Activated naive CD8-positive, alpha-beta T cell treated with anti-CD3 and anti-CD28 coated beads, Interleukin-2, amount 10 ng/mL, durations not matched to agents 7 days and 5 days (primary cell): ENCODE data around the gene CALN1. TPM values are rescaled to one million over a fixed set of nuclear protein-coding genes. Genes with fewer than 3 reads are reported as not detected.

Experiments
- ATAC-seq: fragments of 150-1000 bp; cut with Tn5 transposase; one replicate; pipeline ENCODE4 v1.10.0; 2021; ENCODE audit warnings: low read depth, moderate library complexity
- POLR2A ChIA-PET: fragments of 350-600 bp; sonication (Branson Sonifier 250); formaldehyde crosslinking; loops from one replicate; lab custom pipeline; 2021; ENCODE audit warnings: antibody characterized with exemption; lab: Charles Lee
- DNase-seq: peaks from one replicate; pipeline ENCODE4 v3.0.0; 2021
- H3K27ac Mint-ChIP-seq: one replicate; pipeline ENCODE4 v1.8.0; 2022; ENCODE audit warnings: mild to moderate bottlenecking, mixed read lengths
- H3K27me3 Mint-ChIP-seq: one replicate; pipeline ENCODE4 v1.8.0; 2022; ENCODE audit warnings: mild to moderate bottlenecking, moderate library complexity, mixed read lengths
- H3K36me3 Mint-ChIP-seq: one replicate; pipeline ENCODE4 v1.8.0; 2021; ENCODE audit warnings: mild to moderate bottlenecking, mixed read lengths
- H3K4me1 Mint-ChIP-seq: one replicate; pipeline ENCODE4 v1.8.0; 2021; ENCODE audit warnings: mixed read lengths
- H3K4me3 Mint-ChIP-seq: one replicate; pipeline ENCODE4 v1.8.0; 2022; ENCODE audit warnings: mild to moderate bottlenecking, moderate library complexity, mixed read lengths
- H3K9me3 Mint-ChIP-seq: one replicate; pipeline ENCODE4 v1.8.0; 2021; ENCODE audit warnings: mixed read lengths
- total RNA-seq, 2 experiments: library from RNA; stranded (reverse); gene quantifications; one replicate each; pipeline ENCODE4 v1.2.3, GENCODE V29; 2021

The CALN1 gene
- total RNA-seq, 2 experiments from 2014 or later, result not detected

- Mint-ChIP-seq H3K9me3 (peaks cover 2% of the 10 kb centered on the region), H3K4me3 (no peak overlapping the region), H3K27me3 (no peaks in the 10 kb centered on the region), H3K4me1 (no peaks in the 10 kb centered on the region), H3K36me3 (no peaks in the 10 kb centered on the region), H3K27ac (no peak overlapping the region)
- ATAC-seq (no peak), DNase-seq (no peak)
- POLR2A ChIA-PET, result no interaction called here
These were observed 416.0 kb downstream of the CALN1 start for GRCh38 chr7:71996141-71996540.

GRCh38 chr7:71995111-71995510, 417.0 kb downstream of the CALN1 start:
- Mint-ChIP-seq H3K4me1 (no peaks in the 10 kb centered on the region), H3K36me3 (no peaks in the 10 kb centered on the region), H3K27ac (no peak overlapping the region), H3K9me3 (peaks cover 2% of the 10 kb centered on the region), H3K27me3 (no peaks in the 10 kb centered on the region), H3K4me3 (no peak overlapping the region)
- POLR2A ChIA-PET, result no interaction called here
- DNase-seq (no peak), ATAC-seq (no peak)

GRCh38 chr7:71991586-71991985, 420.6 kb downstream of the CALN1 start:
- Mint-ChIP-seq H3K9me3 (peaks cover 3% of the 10 kb centered on the region), H3K4me3 (no peak overlapping the region), H3K4me1 (no peaks in the 10 kb centered on the region), H3K36me3 (no peaks in the 10 kb centered on the region), H3K27me3 (no peaks in the 10 kb centered on the region), H3K27ac (no peak overlapping the region)
- POLR2A ChIA-PET, result no interaction called here
- DNase-seq (no peak), ATAC-seq (no peak)

GRCh38 chr7:71990138-71990462, 422.0 kb downstream of the CALN1 start:
- POLR2A ChIA-PET, result no interaction called here
- no peak overlapping the region for H3K27ac Mint-ChIP-seq
- H3K4me3 Mint-ChIP-seq, result no peak overlapping the region
- peaks cover 2% of the 10 kb centered on the region for H3K9me3 Mint-ChIP-seq
- ATAC-seq (no peak), DNase-seq (no peak)
- no peaks in the 10 kb centered on the region for H3K27me3 Mint-ChIP-seq
- no peaks in the 10 kb centered on the region for H3K36me3 Mint-ChIP-seq
- H3K4me1 Mint-ChIP-seq, result no peaks in the 10 kb centered on the region

GRCh38 chr7:71988201-71988600, 423.9 kb downstream of the CALN1 start:
- POLR2A ChIA-PET, result no interaction called here
- no peak overlapping the region for H3K27ac Mint-ChIP-seq
- H3K4me1 Mint-ChIP-seq, result no peaks in the 10 kb centered on the region
- H3K36me3 Mint-ChIP-seq, result no peaks in the 10 kb centered on the region
- no peak overlapping the region for H3K4me3 Mint-ChIP-seq
- DNase-seq, result no peak
- peaks cover 2% of the 10 kb centered on the region for H3K9me3 Mint-ChIP-seq
- no peak for ATAC-seq
- H3K27me3 Mint-ChIP-seq, result no peaks in the 10 kb centered on the region

- Mint-ChIP-seq H3K27me3 (no peaks in the 10 kb centered on the region), H3K27ac (no peak overlapping the region), H3K9me3 (peaks cover 2% of the 10 kb centered on the region), H3K36me3 (no peaks in the 10 kb centered on the region), H3K4me3 (no peak overlapping the region), H3K4me1 (no peaks in the 10 kb centered on the region)
- DNase-seq (no peak), ATAC-seq (no peak)
- POLR2A ChIA-PET, result no interaction called here
These were observed 424.9 kb downstream of the CALN1 start for GRCh38 chr7:71987200-71987767.

GRCh38 chr7:71984348-71984747, 427.8 kb downstream of the CALN1 start:
- DNase-seq, result no peak
- no peak overlapping the region for H3K27ac Mint-ChIP-seq
- POLR2A ChIA-PET, result no interaction called here
- no peaks in the 10 kb centered on the region for H3K27me3 Mint-ChIP-seq
- no peaks in the 10 kb centered on the region for H3K36me3 Mint-ChIP-seq
- no peaks in the 10 kb centered on the region for H3K9me3 Mint-ChIP-seq
- no peak for ATAC-seq
- no peak overlapping the region for H3K4me3 Mint-ChIP-seq
- H3K4me1 Mint-ChIP-seq, result no peaks in the 10 kb centered on the region

- no peak for DNase-seq
- H3K4me1 Mint-ChIP-seq, result no peaks in the 10 kb centered on the region
- H3K36me3 Mint-ChIP-seq, result no peaks in the 10 kb centered on the region
- no peaks in the 10 kb centered on the region for H3K9me3 Mint-ChIP-seq
- no peaks in the 10 kb centered on the region for H3K27me3 Mint-ChIP-seq
- no peak overlapping the region for H3K27ac Mint-ChIP-seq
- no peak overlapping the region for H3K4me3 Mint-ChIP-seq
- POLR2A ChIA-PET, result no interaction called here
- ATAC-seq, result no peak
These were observed 429.3 kb downstream of the CALN1 start for GRCh38 chr7:71982851-71983250.

GRCh38 chr7:71976645-71977044, 435.5 kb downstream of the CALN1 start:
- Mint-ChIP-seq H3K27me3 (no peaks in the 10 kb centered on the region), H3K27ac (no peak overlapping the region), H3K9me3 (no peaks in the 10 kb centered on the region), H3K4me3 (no peak overlapping the region), H3K36me3 (no peaks in the 10 kb centered on the region), H3K4me1 (no peaks in the 10 kb centered on the region)
- no peak for ATAC-seq
- POLR2A ChIA-PET, result no interaction called here
- DNase-seq, result no peak

GRCh38 chr7:71974611-71975010, 437.5 kb downstream of the CALN1 start:
- no peaks in the 10 kb centered on the region for H3K4me1 Mint-ChIP-seq
- no peaks in the 10 kb centered on the region for H3K9me3 Mint-ChIP-seq
- no peak for ATAC-seq
- no peak overlapping the region for H3K4me3 Mint-ChIP-seq
- DNase-seq, result no peak
- no peak overlapping the region for H3K27ac Mint-ChIP-seq
- H3K36me3 Mint-ChIP-seq, result no peaks in the 10 kb centered on the region
- H3K27me3 Mint-ChIP-seq, result no peaks in the 10 kb centered on the region
- POLR2A ChIA-PET, result no interaction called here

GRCh38 chr7:71972534-71972933, 439.6 kb downstream of the CALN1 start:
- POLR2A ChIA-PET, result no interaction called here
- Mint-ChIP-seq H3K27me3 (no peaks in the 10 kb centered on the region), H3K4me1 (no peaks in the 10 kb centered on the region), H3K4me3 (no peak overlapping the region), H3K27ac (no peak overlapping the region), H3K36me3 (no peaks in the 10 kb centered on the region), H3K9me3 (no peaks in the 10 kb centered on the region)
- ATAC-seq (no peak), DNase-seq (no peak)

- no peaks in the 10 kb centered on the region for H3K27me3 Mint-ChIP-seq
- no peak for DNase-seq
- H3K27ac Mint-ChIP-seq, result no peak overlapping the region
These were observed 441.4 kb downstream of the CALN1 start for GRCh38 chr7:71970725-71971124.

GRCh38 chr7:71962636-71963035, 449.5 kb downstream of the CALN1 start:
- Mint-ChIP-seq H3K36me3 (no peaks in the 10 kb centered on the region), H3K27me3 (no peaks in the 10 kb centered on the region), H3K9me3 (peaks cover 6% of the 10 kb centered on the region), H3K4me3 (no peak overlapping the region), H3K4me1 (no peaks in the 10 kb centered on the region), H3K27ac (no peak overlapping the region)
- POLR2A ChIA-PET, result no interaction called here
- ATAC-seq (no peak), DNase-seq (no peak)

More at GRCh38 chr7:71970725-71971124, 441.4 kb downstream of the CALN1 start:
- H3K4me3 Mint-ChIP-seq, result no peak overlapping the region
- H3K36me3 Mint-ChIP-seq, result no peaks in the 10 kb centered on the region
- POLR2A ChIA-PET, result no interaction called here
- ATAC-seq, result no peak
- H3K9me3 Mint-ChIP-seq, result peaks cover 2% of the 10 kb centered on the region
- no peaks in the 10 kb centered on the region for H3K4me1 Mint-ChIP-seq

- H3K4me3 Mint-ChIP-seq, result no peak overlapping the region
- H3K4me1 Mint-ChIP-seq, result no peaks in the 10 kb centered on the region
- POLR2A ChIA-PET, result no interaction called here
- H3K27ac Mint-ChIP-seq, result no peak overlapping the region
- no peaks in the 10 kb centered on the region for H3K27me3 Mint-ChIP-seq
- no peak for ATAC-seq
- H3K36me3 Mint-ChIP-seq, result no peaks in the 10 kb centered on the region
- DNase-seq, result no peak
- H3K9me3 Mint-ChIP-seq, result peaks cover 6% of the 10 kb centered on the region
These were observed 450.9 kb downstream of the CALN1 start for GRCh38 chr7:71961283-71961682.

GRCh38 chr7:71942115-71942514, 470.0 kb downstream of the CALN1 start:
- no peaks in the 10 kb centered on the region for H3K9me3 Mint-ChIP-seq
- no peaks in the 10 kb centered on the region for H3K36me3 Mint-ChIP-seq
- H3K4me3 Mint-ChIP-seq, result no peak overlapping the region
- no peak overlapping the region for H3K27ac Mint-ChIP-seq
- ATAC-seq (no peak), DNase-seq (peak; percentile 22)
- no peaks in the 10 kb centered on the region for H3K27me3 Mint-ChIP-seq
- POLR2A ChIA-PET, result no interaction called here
- no peaks in the 10 kb centered on the region for H3K4me1 Mint-ChIP-seq
